GM12878 (cell line): Measurements from ENCODE around the gene GPR176.

Source experiments
- BCLAF1 ChIP-seq: fragments of 450-650 bp; IDR thresholded peaks from 2 replicates; pipeline ENCODE4 v1.6.1; 2017; ENCODE audit warnings: antibody characterized with exemption, mild to moderate bottlenecking, moderate library complexity
- CEBPB ChIP-seq, 2 experiments: fragments of 150-350 bp in 1 of 2; IDR thresholded peaks; 2 replicates each; pipeline ENCODE4 v1.6.1; 2012 to 2014; ENCODE audit warnings: low read depth in 2 of 2, low read length in 2 of 2, borderline replicate concordance in 1 of 2, inconsistent platforms in 1 of 2
- CTCF ChIP-seq, 3 experiments: IDR thresholded peaks in 2 of 3; conservative IDR thresholded peaks in 1 of 3; 2 replicates each; pipeline ENCODE4 v1.5.1; 2011; ENCODE audit warnings: low read depth in 3 of 3, low read length in 3 of 3, mild to moderate bottlenecking in 3 of 3, control low read depth in 2 of 3, moderate library complexity in 2 of 3, inconsistent platforms in 1 of 3, mixed read lengths in 1 of 3; ENCODE audit not compliant: control insufficient read depth in 2 of 3, insufficient read depth in 1 of 3; ENCODE audit errors: extremely low read depth in 1 of 3
- E2F8 ChIP-seq: fragments of 450-650 bp; IDR thresholded peaks from 2 replicates; pipeline ENCODE4 v1.6.1; 2018; ENCODE audit warnings: mild to moderate bottlenecking, low read depth, moderate library complexity; ENCODE audit not compliant: partially characterized antibody
- EGR1 ChIP-seq, 2 experiments: IDR thresholded peaks; 1 replicate in 1 of 2; 2 replicates in 1 of 2; pipeline ENCODE4 v1.6.1; 2011 to 2012; ENCODE audit warnings: low read depth in 2 of 2, low read length in 2 of 2, borderline replicate concordance in 1 of 2, mild to moderate bottlenecking in 1 of 2, moderate library complexity in 1 of 2
- ESRRA ChIP-seq: IDR thresholded peaks from 2 replicates; pipeline ENCODE4 v1.6.1; 2012; ENCODE audit warnings: mild to moderate bottlenecking, low read length, improper control_type of control experiment
- EZH2 ChIP-seq: IDR thresholded peaks from 2 replicates; pipeline ENCODE4 v1.6.1; 2012; ENCODE audit warnings: low read depth, mild to moderate bottlenecking, control low read depth, inconsistent platforms, low read length, borderline replicate concordance; ENCODE audit not compliant: control insufficient read depth
- HSF1 ChIP-seq: fragments of 150-350 bp; IDR thresholded peaks from 2 replicates; pipeline ENCODE4 v1.6.1; 2014; ENCODE audit warnings: mild to moderate bottlenecking, low read depth, low read length
- IRF3 ChIP-seq: fragments of 450-650 bp; IDR thresholded peaks from 2 replicates; pipeline ENCODE4 v1.6.1; 2014; ENCODE audit warnings: mild to moderate bottlenecking
- JUND ChIP-seq: IDR thresholded peaks from 2 replicates; pipeline ENCODE4 v1.6.1; 2012; ENCODE audit warnings: low read depth, mild to moderate bottlenecking, low read length, improper control_type of control experiment, moderate library complexity
- KDM1A ChIP-seq: fragments of 200-600 bp; sonication (generic); IDR thresholded peaks from 2 replicates; pipeline ENCODE4 v1.6.1; 2016; ENCODE audit warnings: borderline replicate concordance
- POLR2A ChIP-seq: IDR thresholded peaks from 2 replicates; pipeline ENCODE4 v1.6.1; 2011; ENCODE audit warnings: low read depth, mild to moderate bottlenecking, low read length
- RCOR1 ChIP-seq: conservative IDR thresholded peaks from 2 replicates; pipeline ENCODE4 v1.6.1; 2012; ENCODE audit warnings: low read depth, low read length, improper control_type of control experiment

- TF ChIP-seq CTCF (IDR thresholded peaks at IDR 0.05 in 2 of 3, conservative IDR thresholded peaks at IDR 0.05 in 1 of 3; ENCODE audit: control insufficient read depth in 2 of 3, extremely low read depth in 1 of 3, insufficient read depth in 1 of 3, low read depth in 3 of 3, low read length in 3 of 3) (no peak), IRF3 (no peak), CEBPB (IDR thresholded peaks at IDR 0.05; ENCODE audit: borderline replicate concordance in 1 of 2, low read depth in 2 of 2, low read length in 2 of 2) (no peak), EZH2 (no peak), ESRRA (no peak), JUND (no peak), POLR2A (no peak), RCOR1 (no peak), E2F8 (no peak), BCLAF1 (no peak), EGR1 (IDR thresholded peaks at IDR 0.05; ENCODE audit: borderline replicate concordance in 1 of 2, low read depth in 2 of 2, low read length in 2 of 2) (no peak), KDM1A (no peak), HSF1 (no peak)
Observed at GRCh38 chr15:39783244-39783820, 136.7 kb downstream of the GPR176 start.
